ENCODE results near the gene ABHD13.

- TF ChIP-seq, protein P1, sequence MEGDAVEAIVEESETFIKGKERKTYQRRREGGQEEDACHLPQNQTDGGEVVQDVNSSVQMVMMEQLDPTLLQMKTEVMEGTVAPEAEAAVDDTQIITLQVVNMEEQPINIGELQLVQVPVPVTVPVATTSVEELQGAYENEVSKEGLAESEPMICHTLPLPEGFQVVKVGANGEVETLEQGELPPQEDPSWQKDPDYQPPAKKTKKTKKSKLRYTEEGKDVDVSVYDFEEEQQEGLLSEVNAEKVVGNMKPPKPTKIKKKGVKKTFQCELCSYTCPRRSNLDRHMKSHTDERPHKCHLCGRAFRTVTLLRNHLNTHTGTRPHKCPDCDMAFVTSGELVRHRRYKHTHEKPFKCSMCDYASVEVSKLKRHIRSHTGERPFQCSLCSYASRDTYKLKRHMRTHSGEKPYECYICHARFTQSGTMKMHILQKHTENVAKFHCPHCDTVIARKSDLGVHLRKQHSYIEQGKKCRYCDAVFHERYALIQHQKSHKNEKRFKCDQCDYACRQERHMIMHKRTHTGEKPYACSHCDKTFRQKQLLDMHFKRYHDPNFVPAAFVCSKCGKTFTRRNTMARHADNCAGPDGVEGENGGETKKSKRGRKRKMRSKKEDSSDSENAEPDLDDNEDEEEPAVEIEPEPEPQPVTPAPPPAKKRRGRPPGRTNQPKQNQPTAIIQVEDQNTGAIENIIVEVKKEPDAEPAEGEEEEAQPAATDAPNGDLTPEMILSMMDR (IDR thresholded peaks at IDR 0.05), result no peak
- TF ChIP-seq EP300 (IDR thresholded peaks at IDR 0.05), result no peak
- no peak for TF ChIP-seq POLR2A (IDR thresholded peaks at IDR 0.05)
- TF ChIP-seq POLR2AphosphoS5 (IDR thresholded peaks at IDR 0.05), result no peak
Observed at GRCh38 chr13:108269601-108270328, 51.6 kb downstream of the ABHD13 start, which contains the start of gene TNFSF13B.
